ENCODE data around the gene CROT. TPM values are rescaled to one million over a fixed set of nuclear protein-coding genes. Genes with fewer than 3 reads are reported as not detected.

The CROT gene
- total and polyA plus RNA-seq, 2 experiments from 2014 or later: 8.9 to 14.0 TPM

GRCh38 chr7:87420173-87420572 lies 74.7 kb downstream of the CROT start (continued):
- TF ChIP-seq POLR2AphosphoS5 (IDR thresholded peaks at IDR 0.05; ENCODE audit: low read depth): no peak
- TF ChIP-seq NANOG (IDR thresholded peaks at IDR 0.05; ENCODE audit: borderline replicate concordance): no peak
- TF ChIP-seq EZH2 (IDR thresholded peaks at IDR 0.05; ENCODE audit: low read depth, unreplicated experiment): no peak
- no peak for TF ChIP-seq REST (IDR thresholded peaks at IDR 0.05; ENCODE audit: unreplicated experiment)

- H3K79me2 ChIP-seq (replicated peaks; ENCODE audit: insufficient read depth): no peaks in the 10 kb centered on the region
- no peak overlapping the region for H3K4me3 Mint-ChIP-seq
- H3K4me2 ChIP-seq: no peak overlapping the region
- H3K36me3 ChIP-seq (ENCODE audit: insufficient read depth): no peaks in the 10 kb centered on the region
- no peaks in the 10 kb centered on the region for H3K4me1 ChIP-seq (ENCODE audit: insufficient read depth)
- DNase-seq (ENCODE audit: low spot score) (no peak), ATAC-seq (no peak)
- H3K27me3 ChIP-seq (ENCODE audit: insufficient read depth): no peaks in the 10 kb centered on the region
- no peak overlapping the region for H3K27ac ChIP-seq (ENCODE audit: low read depth)
- H4K20me1 ChIP-seq (replicated peaks; ENCODE audit: insufficient read depth): no peaks in the 10 kb centered on the region
- H3K27me3 Mint-ChIP-seq (ENCODE audit: insufficient read depth, low read depth, poor library complexity): peaks cover 2% of the 10 kb centered on the region
- H2AFZ ChIP-seq: no peak overlapping the region
- no peaks in the 10 kb centered on the region for H3K9me3 Mint-ChIP-seq
- H3K4me3 ChIP-seq: no peak overlapping the region
- H3K9me2 ChIP-seq (ENCODE audit: insufficient read depth): no peaks in the 10 kb centered on the region
- H3K4me1 Mint-ChIP-seq: no peaks in the 10 kb centered on the region
- no peaks in the 10 kb centered on the region for H3F3A ChIP-seq (replicated peaks; ENCODE audit: low read depth)
- TF ChIP-seq ZNF114 (CRISPR knock-in tag; IDR thresholded peaks at IDR 0.05) (no peak), ZNF331 (CRISPR knock-in tag; IDR thresholded peaks at IDR 0.05; ENCODE audit: low read depth) (no peak)
- no peaks in the 10 kb centered on the region for H3K36me3 Mint-ChIP-seq (ENCODE audit: low read depth)
- no peak overlapping the region for H3K27ac Mint-ChIP-seq
Measured at GRCh38 chr7:87424075-87424474, 78.6 kb downstream of the CROT start.

GRCh38 chr7:87426160-87426559 lies 80.7 kb downstream of the CROT start:
- no peaks in the 10 kb centered on the region for H3K9me2 ChIP-seq (ENCODE audit: insufficient read depth)
- no peak overlapping the region for H3K4me3 Mint-ChIP-seq
- no peaks in the 10 kb centered on the region for H3K4me1 ChIP-seq (ENCODE audit: insufficient read depth)
- no peaks in the 10 kb centered on the region for H3K9me3 Mint-ChIP-seq
- no peak overlapping the region for H3K4me2 ChIP-seq
- DNase-seq (ENCODE audit: low spot score) (no peak), ATAC-seq (no peak)
- no peak overlapping the region for H3K4me3 ChIP-seq
- no peaks in the 10 kb centered on the region for H3K4me1 Mint-ChIP-seq
- no peak overlapping the region for H2AFZ ChIP-seq
- no peak overlapping the region for H3K27ac ChIP-seq (ENCODE audit: low read depth)
- H3F3A ChIP-seq (replicated peaks; ENCODE audit: low read depth): no peaks in the 10 kb centered on the region
- no peaks in the 10 kb centered on the region for H3K36me3 ChIP-seq (ENCODE audit: insufficient read depth)
- no peak overlapping the region for H3K27ac Mint-ChIP-seq
- H3K27me3 ChIP-seq (ENCODE audit: insufficient read depth): no peaks in the 10 kb centered on the region
- H3K36me3 Mint-ChIP-seq (ENCODE audit: low read depth): no peaks in the 10 kb centered on the region
- no peaks in the 10 kb centered on the region for H4K20me1 ChIP-seq (replicated peaks; ENCODE audit: insufficient read depth)
- no peaks in the 10 kb centered on the region for H3K79me2 ChIP-seq (replicated peaks; ENCODE audit: insufficient read depth)
- no peaks in the 10 kb centered on the region for H3K27me3 Mint-ChIP-seq (ENCODE audit: insufficient read depth, low read depth, poor library complexity)
- TF ChIP-seq ZNF462 (CRISPR knock-in tag; IDR thresholded peaks at IDR 0.05): no peak
- TF ChIP-seq JUNB (IDR thresholded peaks at IDR 0.05; ENCODE audit: unreplicated experiment): no peak
- no peak for TF ChIP-seq CTCF (conservative IDR thresholded peaks at IDR 0.05; ENCODE audit: low read depth in 2 of 2)
- TF ChIP-seq ZNF331 (CRISPR knock-in tag; IDR thresholded peaks at IDR 0.05; ENCODE audit: low read depth): no peak
- TF ChIP-seq EZH2 (IDR thresholded peaks at IDR 0.05; ENCODE audit: low read depth, unreplicated experiment): no peak
- TF ChIP-seq POLR2AphosphoS5 (IDR thresholded peaks at IDR 0.05; ENCODE audit: low read depth): no peak

Measured in GM23338 (cell line).